Stromal cell of bone marrow (primary cell): ENCODE measurements around the gene ACTG2.
"Not testable (repeated sequence)": the region's sequence is repeated elsewhere in the genome, so short reads cannot be mapped to it uniquely, and the experiment has no call there.

ENCODE experiments used
- DNase-seq: peaks from one replicate; pipeline ENCODE4 v3.0.0-alpha.2; 2012; ENCODE audit warnings: low read depth

ACTG2 gene

DNA sequence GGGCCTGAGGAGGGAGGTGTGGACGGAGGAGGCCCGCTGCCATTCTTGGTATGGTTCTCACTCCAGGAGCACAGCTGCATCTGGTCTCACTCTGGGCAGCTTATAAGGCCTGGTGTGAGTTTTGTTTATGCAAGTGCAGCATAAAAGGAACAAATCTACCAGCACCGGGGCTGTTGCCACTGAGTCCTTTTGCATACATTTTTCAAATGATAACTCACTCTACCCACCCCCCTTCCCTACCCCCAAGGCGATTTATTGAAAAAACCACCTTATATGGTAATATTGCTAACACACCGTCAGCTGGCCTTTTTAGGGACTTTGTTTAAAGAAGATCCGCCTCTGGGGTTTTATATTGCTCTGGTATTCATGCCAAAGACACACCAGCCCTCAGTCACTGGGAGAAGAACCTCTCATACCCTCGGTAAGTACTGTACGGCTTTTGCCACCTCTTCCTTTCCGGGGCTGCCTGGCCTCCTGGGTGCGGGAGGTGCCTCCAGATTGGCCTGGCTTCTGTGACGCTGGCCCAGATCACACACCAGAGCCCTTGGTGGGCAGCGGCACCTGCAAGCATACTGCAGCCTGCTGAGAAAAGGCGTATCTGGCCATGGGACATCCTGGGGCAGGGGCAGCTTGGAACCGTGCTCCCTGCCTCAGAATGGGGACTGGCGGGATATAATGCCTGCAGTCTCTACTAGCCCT lies at the start of gene ACTG2:
TSS of gene ACTG2 (plus strand) at position 378 of the 699 bp plus-strand sequence. CDS start 8,304 bp downstream, outside the sequence.
- DNase-seq = no peak

DNA sequence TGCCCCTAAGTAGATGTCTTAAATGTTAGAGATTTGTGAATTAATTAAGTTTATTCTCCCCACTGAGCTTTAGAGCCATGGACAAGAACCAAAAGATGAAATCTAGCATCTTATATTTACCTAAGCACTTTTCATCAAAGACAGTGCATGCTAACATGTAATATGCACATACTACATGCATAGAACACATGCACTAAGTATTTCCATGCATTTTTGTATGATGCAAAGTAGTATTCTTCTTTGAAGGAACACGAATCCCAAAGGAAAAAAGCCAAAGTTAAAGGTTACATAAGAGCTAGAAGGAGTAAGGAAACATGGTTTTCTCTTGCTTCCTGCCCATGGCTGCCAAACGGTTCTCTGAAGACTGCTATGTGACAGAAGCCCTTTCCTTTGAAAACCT lies 48.7 kb upstream of the ACTG2 start:
- no peak for DNase-seq

DNA sequence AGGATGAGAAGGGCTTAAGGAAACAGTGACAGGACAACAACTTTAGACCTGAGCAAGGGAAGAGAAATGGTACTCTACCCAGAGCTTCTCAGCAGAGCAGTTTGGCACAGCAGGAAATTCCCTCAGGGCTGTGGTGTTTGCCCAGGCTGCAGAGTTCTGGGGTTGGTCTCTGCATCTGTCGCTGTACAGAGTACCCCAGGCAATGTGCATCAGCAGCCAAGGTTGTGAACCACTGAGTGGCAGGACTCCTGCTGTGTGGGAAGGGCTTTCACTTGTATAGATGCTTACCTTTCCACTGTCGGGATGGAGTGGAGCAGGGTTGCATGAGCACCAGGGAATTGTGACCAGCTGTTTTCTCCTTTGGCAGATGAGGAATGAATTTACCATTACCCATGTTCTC lies 42.8 kb upstream of the ACTG2 start:
- no peak for DNase-seq

DNA sequence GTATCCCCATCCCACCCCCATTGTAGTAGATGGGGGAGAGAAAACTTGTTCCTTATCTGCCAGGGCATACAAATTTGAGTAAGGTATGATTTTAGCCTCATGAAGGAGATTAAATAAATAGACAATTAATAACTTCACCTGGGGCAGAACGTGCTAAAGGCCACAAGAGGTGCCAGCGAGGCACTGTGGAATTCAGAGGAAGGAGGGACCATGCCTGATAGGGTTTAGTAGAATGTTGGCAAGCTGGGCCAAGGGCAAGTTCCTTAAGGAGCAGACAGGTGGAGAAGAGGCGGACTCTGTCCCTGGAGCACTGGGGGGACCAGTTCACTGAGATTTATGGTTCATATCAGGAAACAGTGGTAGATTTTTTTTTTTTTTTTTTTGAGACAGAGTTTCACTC lies 41.5 kb upstream of the ACTG2 start:
- no peak for DNase-seq

DNA sequence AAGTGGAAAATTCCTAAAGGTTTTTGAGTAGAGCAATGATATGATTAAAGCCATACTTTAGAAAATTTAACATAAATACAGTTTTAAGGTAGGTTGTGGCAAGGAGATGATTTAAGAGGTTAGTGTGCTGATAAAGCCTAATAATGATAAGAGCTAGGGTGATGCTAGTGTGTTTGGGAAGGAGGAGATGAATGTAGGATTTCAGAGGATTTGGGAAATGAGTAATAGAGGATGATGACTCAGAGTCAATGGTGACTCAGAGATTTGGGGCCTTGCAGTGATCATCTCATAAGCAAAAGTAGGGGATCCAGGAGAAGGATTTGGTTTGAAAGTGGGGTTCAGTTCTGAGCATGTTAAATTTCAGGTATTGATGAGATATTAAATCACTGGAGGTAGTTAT lies 40.8 kb upstream of the ACTG2 start:
- peak; percentile 70 for DNase-seq

DNA sequence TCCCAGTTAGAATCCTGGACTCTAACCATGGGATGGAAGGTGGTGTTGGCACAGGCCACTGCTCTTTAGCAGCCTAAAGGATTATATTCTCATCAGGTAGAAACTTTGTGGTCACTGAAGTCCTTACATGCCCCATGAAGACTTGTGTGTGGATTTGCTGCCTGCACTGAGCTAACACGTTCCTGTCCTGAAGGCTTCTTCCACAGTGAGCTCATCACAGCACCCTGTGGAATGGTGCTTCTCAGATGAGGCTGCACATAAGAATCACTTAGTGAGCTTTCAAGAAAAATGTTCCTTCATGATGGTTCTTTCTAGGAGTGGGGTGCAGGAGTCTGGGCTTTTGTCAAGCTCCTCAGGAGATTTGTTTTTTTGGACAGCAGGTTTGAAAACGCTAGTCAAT lies 37.3 kb upstream of the ACTG2 start:
- no peak for DNase-seq

DNA sequence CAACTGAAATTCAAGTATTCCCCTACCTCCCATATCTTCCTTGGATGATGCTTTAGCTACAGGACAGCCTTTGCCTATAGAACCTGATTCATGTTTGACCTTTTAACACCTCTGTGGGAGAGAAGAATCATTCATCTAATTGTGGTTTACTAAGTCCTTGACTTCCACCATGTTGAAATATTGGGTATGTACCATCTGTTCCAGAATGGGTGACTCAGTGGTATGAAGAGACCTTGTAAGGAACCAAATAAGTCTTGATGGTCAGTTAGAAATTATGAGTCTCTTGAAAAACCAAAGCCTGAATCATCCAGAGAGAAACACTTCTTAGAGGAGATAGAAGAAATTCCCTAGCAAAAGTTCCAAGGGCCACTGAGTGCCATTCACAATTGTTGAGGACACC lies 36.6 kb upstream of the ACTG2 start:
- DNase-seq = peak; percentile 87

DNA sequence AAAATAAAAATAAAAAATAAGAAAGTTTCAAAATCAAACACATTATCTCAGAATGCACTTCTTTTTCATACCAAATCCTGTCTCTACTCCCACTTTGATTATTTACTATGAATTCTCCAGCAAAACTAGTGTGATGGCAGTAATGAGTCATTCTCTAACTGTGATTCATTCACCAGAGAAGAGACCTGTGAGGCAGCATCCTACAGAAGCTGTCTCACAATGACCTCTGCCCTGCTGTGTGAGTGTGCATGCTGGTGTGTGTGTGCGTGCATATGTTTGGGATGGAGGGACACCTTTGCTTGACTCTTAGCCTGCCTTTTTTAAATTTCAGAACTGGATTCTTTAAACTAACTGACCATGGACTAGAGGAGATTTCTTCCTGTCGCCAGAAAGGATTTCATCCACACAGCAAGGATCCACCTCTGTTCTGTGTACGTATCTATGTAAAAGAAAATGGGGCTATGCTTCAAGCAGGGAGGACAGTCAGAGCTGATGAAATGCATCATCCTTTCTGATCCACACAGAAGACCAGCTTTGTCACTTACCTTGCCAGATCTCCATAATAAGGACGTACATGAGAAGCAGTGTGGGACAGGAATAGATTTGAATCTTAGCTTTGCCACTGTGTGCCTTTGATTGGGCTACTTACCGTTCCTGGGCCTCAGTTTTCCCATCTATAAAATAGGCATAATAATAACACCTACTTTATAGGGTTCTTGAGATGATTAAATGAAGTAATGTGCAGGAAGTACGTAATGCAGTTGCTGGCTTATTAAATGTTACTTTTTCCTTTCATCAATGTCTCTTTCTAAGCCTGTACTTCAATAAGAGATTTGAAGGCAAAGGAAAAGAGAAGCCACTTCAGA lies 32.9 kb upstream of the ACTG2 start:
- peak; percentile 66 for DNase-seq

DNA sequence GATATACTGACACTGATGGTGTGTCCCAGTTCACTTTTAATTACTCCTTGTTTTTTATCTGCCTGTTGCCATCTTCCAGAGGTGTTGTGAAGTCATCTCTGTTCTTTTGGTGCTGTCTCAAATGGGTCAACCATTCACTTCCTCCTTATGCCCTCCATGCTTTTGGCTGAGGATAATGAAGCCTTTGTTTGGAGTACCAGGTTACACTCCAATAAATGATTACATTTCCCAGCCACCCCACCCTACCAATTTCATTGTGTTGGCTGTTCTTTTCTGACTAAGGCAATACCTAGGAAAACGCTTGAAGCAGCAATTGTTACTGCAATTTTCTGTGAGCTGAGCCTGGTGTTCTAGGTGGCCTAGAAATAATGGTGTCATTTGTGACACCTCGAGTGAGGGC lies 29.8 kb upstream of the ACTG2 start:
- DNase-seq = no peak

DNA sequence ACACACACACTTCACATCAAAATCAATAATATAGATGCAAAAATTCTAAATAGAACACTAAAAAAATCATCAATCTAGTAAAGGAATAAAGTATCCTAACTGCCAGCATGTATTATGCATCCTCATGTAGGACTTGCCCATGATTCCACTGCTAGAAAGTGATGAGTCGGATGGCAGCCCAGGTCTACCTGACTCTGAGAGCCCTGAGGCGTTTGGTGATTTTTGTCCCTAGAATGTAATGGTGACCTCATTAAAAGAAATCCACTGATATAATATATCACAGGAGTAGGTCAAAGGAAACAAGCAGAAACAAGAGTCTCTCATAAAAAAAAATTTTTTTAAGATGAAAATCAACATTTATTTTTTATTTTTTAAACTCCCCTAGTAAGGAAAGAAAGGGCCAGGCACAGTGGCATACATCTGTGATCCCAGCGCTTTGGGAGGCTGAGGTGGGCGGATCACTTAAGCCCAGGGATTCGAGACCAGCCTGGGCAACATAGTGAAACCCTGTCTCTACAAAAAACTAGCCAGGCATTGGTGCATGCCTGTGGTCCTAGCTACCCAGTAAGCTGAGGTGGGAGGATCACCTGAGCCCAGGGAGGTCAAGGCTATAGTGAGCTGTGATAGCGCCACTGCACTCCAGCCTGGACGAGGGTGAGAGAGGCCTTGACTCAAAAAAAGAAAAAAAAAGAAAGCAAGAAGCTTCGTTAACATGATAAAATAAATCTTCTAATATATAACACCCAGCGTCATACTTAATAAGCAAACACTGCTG lies 24.4 kb upstream of the ACTG2 start:
- DNase-seq = no peak

DNA sequence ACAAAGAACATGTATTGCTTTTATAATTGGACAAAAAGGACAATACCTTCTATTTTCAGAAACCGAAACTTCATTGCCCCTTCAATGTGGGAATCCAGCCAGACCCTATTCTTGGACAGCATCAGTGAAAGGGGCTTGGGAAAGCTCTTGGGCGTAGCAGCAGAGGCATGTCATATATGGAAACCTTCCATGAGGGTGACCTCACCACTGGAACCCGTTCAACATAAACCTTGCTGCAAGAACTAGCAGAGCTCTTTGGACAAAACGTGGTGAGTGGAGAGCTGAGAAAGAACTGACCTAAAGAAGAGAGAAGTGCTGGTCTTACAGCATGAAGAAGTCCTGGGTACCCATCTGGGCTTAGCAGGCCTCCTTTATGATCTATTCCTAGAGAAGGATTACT lies 22.7 kb upstream of the ACTG2 start:
- DNase-seq = peak; percentile 84

DNA sequence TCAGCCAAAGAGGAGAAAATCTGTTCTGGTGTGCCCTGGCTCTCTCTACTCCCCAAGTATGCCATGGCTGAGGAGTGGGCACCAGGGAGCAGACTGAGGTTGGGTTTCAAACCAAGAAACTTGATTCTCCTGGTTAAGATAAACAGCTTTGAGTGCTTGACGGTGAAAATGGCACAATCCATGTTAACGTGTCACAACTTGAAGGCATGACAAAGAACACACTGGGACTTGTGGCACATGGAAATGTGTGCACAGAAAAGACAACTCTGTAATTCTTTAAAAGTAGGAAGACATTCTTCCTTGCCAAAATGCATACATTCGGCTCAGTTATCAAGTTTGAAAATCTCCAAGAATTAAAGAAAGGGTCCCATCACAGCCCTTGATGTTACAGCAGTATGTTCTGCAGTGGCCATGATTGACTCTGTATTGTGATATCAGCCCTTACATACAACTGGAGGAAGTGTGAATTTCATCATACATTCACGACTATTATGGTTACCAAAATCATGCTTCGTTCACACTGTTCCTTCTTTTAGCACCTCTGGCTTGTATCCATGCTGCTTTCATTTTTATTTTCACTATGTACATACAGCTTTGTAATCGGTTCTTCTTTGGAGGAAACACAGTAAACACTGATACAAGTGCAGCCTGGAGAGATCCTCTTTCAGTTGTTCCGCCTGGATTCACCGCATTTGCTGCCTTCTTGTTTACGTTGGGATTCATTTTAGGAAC lies 15.6 kb upstream of the ACTG2 start:
- DNase-seq = no peak

DNA sequence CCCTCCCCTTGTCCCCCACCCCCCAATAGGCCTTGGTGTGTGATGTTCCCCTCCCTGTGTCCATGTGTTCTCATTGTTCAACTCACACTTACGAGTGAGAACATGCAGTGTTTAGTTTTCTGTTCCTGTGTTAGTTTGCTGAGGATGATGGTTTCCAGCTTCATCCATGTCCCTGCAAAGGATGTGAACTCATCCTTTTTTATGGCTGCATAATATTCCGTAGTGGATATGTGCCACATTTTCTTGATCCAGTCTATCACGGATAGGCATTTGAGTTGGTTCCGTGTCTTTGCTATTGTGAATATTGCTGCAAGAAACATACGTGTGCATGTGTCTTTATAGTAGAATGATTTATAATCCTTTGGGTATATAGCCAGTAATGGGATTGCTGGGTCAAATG lies 14.8 kb upstream of the ACTG2 start:
- DNase-seq = not testable (repeated sequence)

DNA sequence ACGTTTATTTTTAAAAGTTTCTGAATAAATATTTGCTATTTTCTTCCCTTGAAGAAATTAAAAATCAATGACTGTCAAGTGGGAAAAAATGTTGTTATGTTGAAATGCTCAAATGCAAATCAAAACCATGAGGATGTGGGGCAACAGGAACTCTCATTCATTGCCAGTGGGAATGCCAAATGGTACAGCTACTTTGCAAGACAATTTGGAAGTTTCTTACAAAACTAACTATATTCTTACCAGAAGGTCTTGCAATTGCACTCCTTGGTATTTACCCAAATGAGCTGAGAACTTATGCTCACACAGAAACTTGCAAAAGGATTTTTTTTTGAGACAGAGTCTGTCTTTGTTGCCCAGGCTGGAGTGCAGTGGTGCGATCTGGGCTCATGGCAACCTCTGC lies 7.4 kb upstream of the ACTG2 start:
- DNase-seq = no peak

DNA sequence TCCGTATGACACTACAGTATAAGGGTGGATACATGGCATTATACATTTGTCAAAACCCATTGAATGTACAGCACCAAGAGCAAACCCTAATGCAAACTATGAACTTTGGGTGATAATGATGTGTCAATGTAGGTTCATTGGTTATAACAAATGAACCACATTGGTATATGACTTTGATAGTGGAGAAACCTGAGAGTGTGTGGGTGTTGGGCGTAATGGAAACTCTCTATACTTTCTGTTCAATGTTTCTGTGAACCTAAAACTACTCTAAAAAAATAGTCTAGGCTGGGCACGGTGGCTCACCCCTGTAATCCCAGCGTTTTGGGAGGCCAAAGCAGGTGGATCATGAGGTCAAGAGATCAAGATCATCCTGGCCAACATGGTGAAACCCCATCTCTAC lies 6.5 kb upstream of the ACTG2 start:
- DNase-seq = no peak

DNA sequence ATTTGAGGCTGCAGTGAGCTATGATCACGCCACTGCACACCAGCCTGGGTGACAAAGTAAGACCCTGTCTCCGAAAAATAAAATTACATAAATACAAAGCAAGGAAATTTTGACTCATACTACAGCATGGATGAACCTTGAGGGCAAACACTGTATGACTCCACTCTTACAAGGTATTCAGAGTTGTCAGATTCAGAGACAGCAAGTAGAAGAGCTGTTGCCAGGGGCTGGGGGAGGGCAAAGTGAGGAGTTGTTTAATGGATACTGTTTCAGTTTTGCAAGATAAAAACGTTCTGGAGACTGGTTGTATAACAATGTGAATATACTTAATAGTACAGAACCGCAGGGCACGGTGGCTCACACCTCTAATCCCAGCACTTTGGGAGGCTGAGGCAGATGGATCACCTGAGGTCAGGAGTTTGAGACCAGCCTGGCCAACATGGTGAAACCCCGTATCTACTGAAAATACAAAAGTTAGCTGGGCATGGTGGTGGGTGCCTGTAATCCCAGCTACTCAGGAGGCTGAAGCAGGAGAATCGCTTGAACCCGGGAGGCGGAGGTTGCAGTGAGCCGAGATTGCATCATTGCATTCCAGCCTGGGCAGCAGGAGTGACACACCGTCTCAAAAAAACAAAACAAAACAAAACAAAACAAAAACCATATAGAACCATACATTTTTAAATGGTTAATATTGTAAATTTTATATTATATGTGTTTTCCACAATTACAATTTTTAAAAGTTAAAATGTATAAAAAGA lies 5.0 kb upstream of the ACTG2 start:
- not testable (repeated sequence) for DNase-seq

DNA sequence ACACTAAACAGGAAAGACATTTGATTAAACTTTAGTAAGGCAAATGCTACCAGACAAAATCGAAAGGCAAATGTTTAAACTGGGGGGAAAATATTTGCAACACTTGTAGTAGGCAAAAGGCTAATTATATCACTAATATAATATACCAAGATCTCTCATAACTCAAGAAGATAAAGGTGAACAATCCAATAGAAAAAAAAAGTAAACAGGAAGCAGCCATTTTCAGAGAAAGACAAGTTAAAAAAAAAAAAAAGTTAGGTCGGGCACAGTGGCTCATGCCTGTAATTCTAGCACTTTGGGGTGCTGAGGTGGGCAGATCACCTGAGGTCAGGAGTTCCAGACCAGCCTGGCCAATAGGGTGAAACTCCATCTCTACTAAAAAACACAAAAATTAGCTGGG lies 4.4 kb upstream of the ACTG2 start:
- DNase-seq = no peak

DNA sequence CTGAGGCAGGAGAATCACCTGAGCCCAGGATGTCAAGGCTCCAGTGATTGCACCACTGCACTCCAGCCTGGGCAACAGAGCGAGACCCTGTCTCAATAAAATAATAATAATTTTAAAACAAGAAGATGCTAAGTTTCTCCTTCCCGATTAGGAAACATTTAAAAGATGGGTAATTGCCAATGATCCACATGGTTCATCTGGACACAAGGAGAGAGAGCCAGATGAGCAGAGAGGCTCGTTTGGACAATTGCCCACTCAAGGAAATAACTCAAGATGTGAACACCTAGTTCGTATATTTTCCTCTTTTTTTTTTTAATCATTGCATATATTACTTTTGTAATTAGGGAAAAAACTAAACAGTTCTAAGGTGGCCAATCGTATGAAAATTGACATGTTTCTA lies 3.6 kb upstream of the ACTG2 start:
- DNase-seq = no peak

DNA sequence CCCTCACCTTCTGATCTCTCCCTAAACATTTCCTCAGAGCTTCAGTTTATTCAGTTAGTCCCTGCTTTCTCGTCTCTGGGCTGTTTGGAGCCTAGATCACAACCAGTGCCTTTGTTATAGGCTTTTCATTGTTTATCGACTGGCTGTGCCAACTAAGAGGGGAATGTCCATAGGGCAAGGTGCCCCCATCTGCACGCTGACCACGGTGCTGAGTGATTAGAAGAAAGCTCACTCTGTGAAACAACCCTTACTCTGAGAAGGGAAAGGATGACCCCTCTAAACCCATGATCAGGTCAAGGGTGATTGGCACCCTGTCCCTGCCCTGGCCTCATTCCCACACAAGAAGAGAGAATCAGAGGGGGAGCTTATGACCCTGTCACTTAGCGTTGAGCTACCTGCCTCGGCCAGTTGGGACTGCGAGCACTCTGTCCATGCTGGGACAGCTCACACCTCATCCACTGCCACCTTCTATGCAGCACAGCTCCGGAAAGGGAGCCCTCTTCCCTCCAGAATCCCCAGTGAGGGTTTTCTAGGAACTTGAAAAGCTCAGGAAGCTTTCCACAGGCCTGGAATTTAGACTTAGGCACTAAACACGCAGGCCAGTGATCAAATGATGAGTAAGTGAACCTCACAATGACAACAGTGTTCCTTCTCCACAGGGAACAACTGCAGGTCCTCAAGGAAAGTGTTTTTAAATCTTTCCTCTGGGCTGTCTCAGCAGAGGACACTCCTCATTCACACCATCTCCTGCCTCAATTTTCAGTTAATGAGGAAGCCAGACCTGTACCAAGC lies 2.3 kb upstream of the ACTG2 start:
- DNase-seq = no peak

DNA sequence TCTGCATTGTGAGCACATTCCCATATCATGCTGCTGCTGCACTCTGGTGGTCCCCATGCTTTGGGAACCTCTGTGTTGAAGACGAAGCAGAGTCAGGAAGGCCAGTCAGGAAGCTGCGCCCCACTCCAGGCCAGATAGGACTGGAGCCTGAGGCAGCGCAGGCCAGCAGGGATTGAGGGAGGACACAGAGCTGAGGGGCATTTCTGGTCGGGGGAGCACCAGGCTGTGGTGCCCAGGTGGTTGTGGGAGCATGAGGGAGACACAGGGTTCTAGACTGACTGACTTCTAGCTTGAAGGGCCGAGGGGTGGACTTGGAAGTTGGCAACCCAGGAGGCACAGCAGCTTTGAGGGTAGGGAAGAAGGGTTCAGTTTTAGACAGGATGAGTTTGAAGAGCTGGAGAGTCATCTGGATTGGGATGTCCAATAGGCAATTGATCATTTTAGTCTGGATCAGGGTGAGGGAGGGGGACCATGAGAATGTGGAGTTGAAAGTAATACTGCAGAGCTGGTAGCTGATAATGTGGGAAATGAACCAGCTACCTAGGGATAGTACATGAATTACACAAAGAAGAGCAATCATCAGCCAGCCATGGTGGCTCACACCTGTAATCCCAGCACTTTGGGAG lies 1.4 kb upstream of the ACTG2 start:
- no peak for DNase-seq
